Neural cell (in vitro differentiated cells): Measurements from ENCODE around the gene SND1. TPM values are rescaled to one million over a fixed set of nuclear protein-coding genes. Genes with fewer than 3 reads are reported as not detected.

ENCODE experiments used
- H2AFZ ChIP-seq: fragments of 200-600, 300-800 bp; sonication (generic), shearing (Covaris generic); 2 replicates; pipeline ENCODE4 v1.6.0; 2014; ENCODE audit warnings: low read depth, mild to moderate bottlenecking, antibody characterized with exemption, low read length, moderate library complexity
- H3F3A ChIP-seq: fragments of 200-600 bp; shearing (Covaris generic); 2 replicates; pipeline ENCODE4 v1.6.1; 2016; ENCODE audit warnings: mild to moderate bottlenecking, moderate library complexity, mixed read lengths, antibody characterized with exemption, low read length; ENCODE audit not compliant: insufficient read depth, poor library complexity, severe bottlenecking
- H3K27ac ChIP-seq: fragments of 200-600, 300-800 bp; sonication (generic), shearing (Covaris generic); 2 replicates; pipeline ENCODE4 v1.5.1; 2014; ENCODE audit warnings: mild to moderate bottlenecking, low read length, moderate library complexity
- H3K27me3 ChIP-seq: fragments of 300-800, 200-600 bp; sonication (generic), shearing (Covaris generic); 2 replicates; pipeline ENCODE4 v1.6.0; 2014; ENCODE audit warnings: mild to moderate bottlenecking, low read depth, low read length, moderate library complexity; ENCODE audit not compliant: insufficient read depth
- H3K36me3 ChIP-seq: fragments of 300-800, 200-600 bp; sonication (generic), shearing (Covaris generic); 2 replicates; pipeline ENCODE4 v1.5.1; 2014; ENCODE audit warnings: mild to moderate bottlenecking, antibody characterized with exemption, low read length, moderate library complexity; ENCODE audit not compliant: insufficient read depth
- H3K4me2 ChIP-seq: fragments of 300-800, 200-600 bp; sonication (generic), shearing (Covaris generic); 2 replicates; pipeline ENCODE4 v1.6.0; 2014; ENCODE audit warnings: mild to moderate bottlenecking, low read length
- H3K4me3 ChIP-seq: fragments of 300-800, 200-600 bp; sonication (generic), shearing (Covaris generic); 2 replicates; pipeline ENCODE4 v1.5.1; 2014; ENCODE audit warnings: mild to moderate bottlenecking, low read length, moderate library complexity
- H3K79me2 ChIP-seq: fragments of 200-600 bp; shearing (Covaris generic); replicated peaks from 2 replicates; pipeline ENCODE4 v1.6.0; 2014; ENCODE audit warnings: mild to moderate bottlenecking, low read length, moderate library complexity; ENCODE audit not compliant: insufficient read depth
- H3K9ac ChIP-seq: fragments of 300-800, 200-600 bp; sonication (generic), shearing (Covaris generic); 2 replicates; pipeline ENCODE4 v1.6.1; 2016; ENCODE audit warnings: mild to moderate bottlenecking, low read length, mixed read lengths
- H3K9me2 ChIP-seq: fragments of 200-600 bp; shearing (Covaris generic); 2 replicates; pipeline ENCODE4 v1.6.1; 2016; ENCODE audit warnings: mild to moderate bottlenecking, low read length, mixed read lengths; ENCODE audit not compliant: insufficient read depth
- H3K9me3 ChIP-seq: fragments of 200-600, 300-800 bp; sonication (generic), shearing (Covaris generic); 2 replicates; pipeline ENCODE4 v1.6.1; 2016; ENCODE audit warnings: mild to moderate bottlenecking, mixed run types, low read length, moderate library complexity, mixed read lengths
- H4K20me1 ChIP-seq: fragments of 200-600 bp; shearing (Covaris generic); 2 replicates; pipeline ENCODE4 v1.6.1; 2016; ENCODE audit warnings: mild to moderate bottlenecking, mixed run types; ENCODE audit not compliant: insufficient read depth
- CTCF ChIP-seq: fragments of 450-650 bp; IDR thresholded peaks from 2 replicates; pipeline ENCODE4 v1.5.1; 2014; ENCODE audit warnings: antibody characterized with exemption, mild to moderate bottlenecking, moderate library complexity; ENCODE audit not compliant: poor library complexity, severe bottlenecking
- EP300 ChIP-seq: fragments of 450-650 bp; conservative IDR thresholded peaks from 2 replicates; pipeline ENCODE4 v1.6.1; 2014; ENCODE audit warnings: antibody characterized with exemption, mild to moderate bottlenecking, moderate library complexity; ENCODE audit not compliant: poor library complexity, severe bottlenecking
- EZH2 ChIP-seq: fragments of 200-600, 300-800 bp; shearing (Covaris generic), sonication (generic); IDR thresholded peaks from 2 replicates; pipeline ENCODE4 v1.6.1; 2014; ENCODE audit warnings: antibody characterized with exemption, low read length, borderline replicate concordance, mild to moderate bottlenecking; ENCODE audit not compliant: insufficient read depth, poor library complexity, severe bottlenecking
- MXI1 ChIP-seq: fragments of 450-650 bp; conservative IDR thresholded peaks from 2 replicates; pipeline ENCODE4 v1.6.1; 2014; ENCODE audit warnings: antibody characterized with exemption, mild to moderate bottlenecking; ENCODE audit not compliant: poor library complexity, severe bottlenecking
- POLR2AphosphoS5 ChIP-seq: IDR thresholded peaks from 2 replicates; pipeline ENCODE4 v1.6.1; 2012
- RAD21 ChIP-seq: fragments of 450-650 bp; conservative IDR thresholded peaks from 2 replicates; pipeline ENCODE4 v1.6.1; 2014; ENCODE audit warnings: antibody characterized with exemption, mild to moderate bottlenecking, moderate library complexity
- REST ChIP-seq: IDR thresholded peaks from 2 replicates; pipeline ENCODE4 v1.6.1; 2012; ENCODE audit warnings: borderline replicate concordance
- SMC3 ChIP-seq: fragments of 450-650 bp; conservative IDR thresholded peaks from 2 replicates; pipeline ENCODE4 v1.6.1; 2014; ENCODE audit warnings: antibody characterized with exemption, mild to moderate bottlenecking, moderate library complexity; ENCODE audit not compliant: poor library complexity
- TAF1 ChIP-seq: IDR thresholded peaks from 2 replicates; pipeline ENCODE4 v1.6.1; 2012; ENCODE audit warnings: low read depth
- polyA plus RNA-seq: library from polyadenylated mRNA; depleted of rRNA; stranded (reverse); fragments of >200 nt; gene quantifications from 2 replicates; pipeline ENCODE4 v1.2.3, GENCODE V29; 2014

SND1 gene
- polyA plus RNA-seq, 1 donor from 2014 or later: 37.4 TPM

DNA sequence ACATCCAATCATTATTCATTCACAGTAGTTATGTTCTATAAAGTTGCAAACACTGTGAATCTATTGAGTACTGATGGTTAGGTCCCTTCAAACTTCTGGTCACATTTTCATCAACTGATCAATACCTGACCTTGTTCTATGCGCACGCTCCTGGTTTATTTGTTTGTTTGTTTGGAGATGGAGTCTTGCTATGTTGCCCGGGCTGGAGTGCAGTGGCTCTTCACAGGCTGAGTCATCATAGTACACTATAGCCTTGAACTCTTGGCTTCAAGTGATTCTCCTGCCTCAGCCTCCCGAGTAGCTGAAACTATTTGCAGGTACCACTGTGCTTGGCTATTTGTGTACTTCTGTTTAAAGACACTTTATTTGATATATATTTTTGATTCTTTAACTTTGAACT, 19.3 kb downstream of the SND1 start:
- Histone ChIP-seq H3F3A (no peaks in the 10 kb centered on the region), H3K9ac (no peak overlapping the region), H3K27me3 (no peaks in the 10 kb centered on the region), H4K20me1 (no peaks in the 10 kb centered on the region), H3K9me3 (no peaks in the 10 kb centered on the region), H3K36me3 (no peaks in the 10 kb centered on the region), H3K4me3 (no peak overlapping the region), H2AFZ (no peak overlapping the region), H3K9me2 (no peaks in the 10 kb centered on the region), H3K79me2 (peaks cover 4% of the 10 kb centered on the region), H3K27ac (no peak overlapping the region), H3K4me2 (no peak overlapping the region)
- TF ChIP-seq SMC3 (no peak), CTCF (no peak), POLR2AphosphoS5 (no peak), TAF1 (no peak), MXI1 (no peak), EP300 (no peak), EZH2 (no peak), REST (no peak), RAD21 (no peak)

DNA sequence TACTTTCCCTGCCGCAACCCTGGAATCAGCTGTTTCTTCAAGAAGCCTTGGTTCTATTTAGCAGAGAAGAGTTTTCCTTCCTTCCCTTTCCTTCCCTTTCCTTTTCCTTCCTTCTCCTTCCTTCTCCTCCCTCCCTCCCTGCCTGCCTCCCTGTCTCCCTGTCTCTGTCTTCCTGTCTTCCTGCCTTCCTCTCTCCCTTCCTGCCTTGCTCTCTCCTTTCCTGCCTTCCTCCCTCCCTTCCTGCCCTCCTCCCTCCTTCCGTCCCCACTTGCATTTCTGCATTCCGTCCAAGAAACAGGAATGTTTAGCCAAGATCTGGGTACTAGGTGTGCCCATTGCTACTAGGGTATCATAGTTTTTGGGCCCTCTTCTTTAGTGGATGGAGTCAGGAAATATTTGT, 21.9 kb downstream of the SND1 start:
- Histone ChIP-seq H2AFZ (no peak overlapping the region), H3K9ac (no peak overlapping the region), H3K9me3 (no peaks in the 10 kb centered on the region), H3K4me3 (no peak overlapping the region), H3K27ac (no peak overlapping the region), H3K36me3 (no peaks in the 10 kb centered on the region), H3F3A (no peaks in the 10 kb centered on the region), H3K9me2 (no peaks in the 10 kb centered on the region), H3K27me3 (no peaks in the 10 kb centered on the region), H4K20me1 (no peaks in the 10 kb centered on the region), H3K4me2 (no peak overlapping the region), H3K79me2 (peaks cover 4% of the 10 kb centered on the region)
- TF ChIP-seq REST (no peak), CTCF (no peak), RAD21 (no peak), EP300 (no peak), POLR2AphosphoS5 (no peak), SMC3 (no peak), EZH2 (no peak), MXI1 (no peak)
